Lower lobe of right lung (tissue), 2 donors: ENCODE results near the gene LCTL. TPM values are rescaled to one million over a fixed set of nuclear protein-coding genes. Genes with fewer than 3 reads are reported as not detected.

Experiments
- ATAC-seq, 2 donors: fragments of 200-7000 bp; cut with Tn5 transposase; one replicate each; pipeline ENCODE4 v1.9.1; 2020 to 2022; ENCODE audit warnings: mild to moderate bottlenecking in 2 of 2, moderate library complexity in 2 of 2
- DNase-seq: peaks from one replicate; pipeline ENCODE4 v3.0.0-alpha.2; 2020
- H3K27ac ChIP-seq: fragments of 200-600 bp; one replicate; pipeline ENCODE4 v1.8.0; 2022
- H3K27me3 ChIP-seq: fragments of 200-600 bp; one replicate; pipeline ENCODE4 v1.8.0; 2022; ENCODE audit warnings: low read depth
- H3K36me3 ChIP-seq: fragments of 200-600 bp; one replicate; pipeline ENCODE4 v1.8.0; 2022; ENCODE audit warnings: mild to moderate bottlenecking
- H3K4me1 ChIP-seq: fragments of 200-600 bp; one replicate; pipeline ENCODE4 v1.8.0; 2022
- H3K4me3 ChIP-seq: fragments of 200-600 bp; one replicate; pipeline ENCODE4 v1.8.0; 2022; ENCODE audit warnings: mild to moderate bottlenecking
- H3K9me3 ChIP-seq: fragments of 200-600 bp; one replicate; pipeline ENCODE4 v1.8.0; 2022
- intact Hi-C: fragments of 100-400 bp; cut with DNase I; formaldehyde crosslinking; loops from one replicate; pipeline ENCODE4 v1.11.0; 2022
- total RNA-seq: library from RNA; stranded (reverse); fragmentation: NEBNext Ultra II Directional; extraction: Animal tissue kit (Norgen Biotek cat#: 25700); gene quantifications from one replicate; pipeline ENCODE4 v1.2.1, GENCODE V29; 2021
- TF ChIP-seq, protein P1 (sequence below): fragments of 200-600 bp; IDR thresholded peaks from one replicate; pipeline ENCODE4 v1.8.0; 2022; ENCODE audit warnings: antibody characterized with exemption, mild to moderate bottlenecking
- donor health status: DM: no; HTN: yes; CAD: no; lungs with severe emphysema.

The LCTL gene
- total RNA-seq, 1 donor from 2014 or later = not detected

DNA sequence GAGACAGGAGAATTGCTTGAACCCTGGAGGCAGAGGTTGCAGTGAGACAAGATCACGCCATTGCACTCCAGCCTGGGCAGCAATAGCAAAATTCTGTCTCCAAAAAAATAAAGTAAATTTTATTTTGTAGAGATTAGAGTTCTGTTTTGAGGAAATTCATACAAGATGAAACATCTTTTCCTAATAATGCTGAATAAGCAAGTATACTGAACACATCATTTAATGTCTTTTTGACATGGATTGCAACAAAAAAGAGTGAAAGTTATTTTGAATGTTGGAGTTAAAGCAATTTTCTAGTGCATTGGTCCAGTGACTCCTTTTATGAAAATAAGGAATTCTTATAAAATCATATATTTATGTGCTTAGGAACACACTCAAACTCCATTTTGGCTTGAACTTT lies 20.5 kb downstream of the LCTL start:
- TF ChIP-seq, protein P1, sequence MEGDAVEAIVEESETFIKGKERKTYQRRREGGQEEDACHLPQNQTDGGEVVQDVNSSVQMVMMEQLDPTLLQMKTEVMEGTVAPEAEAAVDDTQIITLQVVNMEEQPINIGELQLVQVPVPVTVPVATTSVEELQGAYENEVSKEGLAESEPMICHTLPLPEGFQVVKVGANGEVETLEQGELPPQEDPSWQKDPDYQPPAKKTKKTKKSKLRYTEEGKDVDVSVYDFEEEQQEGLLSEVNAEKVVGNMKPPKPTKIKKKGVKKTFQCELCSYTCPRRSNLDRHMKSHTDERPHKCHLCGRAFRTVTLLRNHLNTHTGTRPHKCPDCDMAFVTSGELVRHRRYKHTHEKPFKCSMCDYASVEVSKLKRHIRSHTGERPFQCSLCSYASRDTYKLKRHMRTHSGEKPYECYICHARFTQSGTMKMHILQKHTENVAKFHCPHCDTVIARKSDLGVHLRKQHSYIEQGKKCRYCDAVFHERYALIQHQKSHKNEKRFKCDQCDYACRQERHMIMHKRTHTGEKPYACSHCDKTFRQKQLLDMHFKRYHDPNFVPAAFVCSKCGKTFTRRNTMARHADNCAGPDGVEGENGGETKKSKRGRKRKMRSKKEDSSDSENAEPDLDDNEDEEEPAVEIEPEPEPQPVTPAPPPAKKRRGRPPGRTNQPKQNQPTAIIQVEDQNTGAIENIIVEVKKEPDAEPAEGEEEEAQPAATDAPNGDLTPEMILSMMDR = no peak
- Histone ChIP-seq H3K27ac (no peak overlapping the region), H3K4me1 (no peaks in the 10 kb centered on the region), H3K9me3 (no peaks in the 10 kb centered on the region), H3K27me3 (no peaks in the 10 kb centered on the region), H3K4me3 (no peak overlapping the region), H3K36me3 (peaks cover 17% of the 10 kb centered on the region)
- no peak for ATAC-seq
- intact Hi-C loops = no loop called here
- DNase-seq = no peak

- no peak for ATAC-seq
- TF ChIP-seq, protein P1 = no peak
Observed at GRCh38 chr15:66542896-66543295, 22.9 kb downstream of the LCTL start.

GRCh38 chr15:66535056-66535455 lies 30.7 kb downstream of the LCTL start:
- Histone ChIP-seq H3K4me3 (no peak overlapping the region), H3K9me3 (no peaks in the 10 kb centered on the region), H3K27ac (no peak overlapping the region), H3K4me1 (no peaks in the 10 kb centered on the region), H3K36me3 (peaks cover 10% of the 10 kb centered on the region), H3K27me3 (no peaks in the 10 kb centered on the region)
- ATAC-seq = no peak
- DNase-seq = no peak
- intact Hi-C loops = no loop called here
- TF ChIP-seq, protein P1 = no peak

More at GRCh38 chr15:66542896-66543295, 22.9 kb downstream of the LCTL start:
- Histone ChIP-seq H3K4me1 (no peaks in the 10 kb centered on the region), H3K36me3 (peaks cover 15% of the 10 kb centered on the region), H3K9me3 (no peaks in the 10 kb centered on the region), H3K27me3 (no peaks in the 10 kb centered on the region), H3K4me3 (no peak overlapping the region), H3K27ac (no peak overlapping the region)
- intact Hi-C loops = no loop called here
- no peak for DNase-seq

- no peaks in the 10 kb centered on the region for H3K27me3 ChIP-seq
- ATAC-seq (no peak), DNase-seq (no peak)
- intact Hi-C loops = no loop called here
- H3K4me3 ChIP-seq = no peak overlapping the region
- H3K36me3 ChIP-seq = peaks cover 21% of the 10 kb centered on the region
- H3K4me1 ChIP-seq = no peaks in the 10 kb centered on the region
- TF ChIP-seq, protein P1 = no peak
- no peak overlapping the region for H3K27ac ChIP-seq
- H3K9me3 ChIP-seq = no peaks in the 10 kb centered on the region
Observed at GRCh38 chr15:66524838-66525237, 41.0 kb downstream of the LCTL start.

GRCh38 chr15:66523926-66524325 lies 41.9 kb downstream of the LCTL start:
- no peak overlapping the region for H3K4me3 ChIP-seq
- no peaks in the 10 kb centered on the region for H3K4me1 ChIP-seq
- no peaks in the 10 kb centered on the region for H3K9me3 ChIP-seq
- intact Hi-C loops = no loop called here
- TF ChIP-seq, protein P1 = no peak
- ATAC-seq = no peak
- peaks cover 13% of the 10 kb centered on the region for H3K36me3 ChIP-seq
- no peaks in the 10 kb centered on the region for H3K27me3 ChIP-seq
- DNase-seq = no peak
- H3K27ac ChIP-seq = no peak overlapping the region

- intact Hi-C loops = no loop called here
- H3K36me3 ChIP-seq = peaks cover 14% of the 10 kb centered on the region
- H3K27me3 ChIP-seq = no peaks in the 10 kb centered on the region
- H3K9me3 ChIP-seq = no peaks in the 10 kb centered on the region
- no peak for DNase-seq
- TF ChIP-seq, protein P1 = no peak
- H3K4me1 ChIP-seq = no peaks in the 10 kb centered on the region
- H3K27ac ChIP-seq = no peak overlapping the region
- H3K4me3 ChIP-seq = no peak overlapping the region
- no peak for ATAC-seq
Observed at GRCh38 chr15:66515901-66516322, 49.9 kb downstream of the LCTL start.
